Measurements from ENCODE around the gene LDLRAD4. TPM values are rescaled to one million over a fixed set of nuclear protein-coding genes. Genes with fewer than 3 reads are reported as not detected.

LDLRAD4 gene
- total RNA-seq, 1 donor from 2014 or later, result 34.5 TPM

- peaks cover 19% of the 10 kb centered on the region for H3K36me3 Mint-ChIP-seq (ENCODE audit: low read depth)
- H3K4me3 Mint-ChIP-seq, result no peak overlapping the region
- no peaks in the 10 kb centered on the region for H3K9me3 Mint-ChIP-seq
- intact Hi-C loops (cut with micrococcal nuclease), result no loop called here
- H3K27ac Mint-ChIP-seq, result no peak overlapping the region
- peaks cover 79% of the 10 kb centered on the region for H3K4me1 Mint-ChIP-seq (ENCODE audit: low read depth)
- peaks cover 3% of the 10 kb centered on the region for H3K27me3 Mint-ChIP-seq (ENCODE audit: insufficient read depth)
- no peak for DNase-seq (ENCODE audit: low spot score)
Measured at GRCh38 chr18:13283746-13284145, 65.2 kb downstream of the LDLRAD4 start.

DNA sequence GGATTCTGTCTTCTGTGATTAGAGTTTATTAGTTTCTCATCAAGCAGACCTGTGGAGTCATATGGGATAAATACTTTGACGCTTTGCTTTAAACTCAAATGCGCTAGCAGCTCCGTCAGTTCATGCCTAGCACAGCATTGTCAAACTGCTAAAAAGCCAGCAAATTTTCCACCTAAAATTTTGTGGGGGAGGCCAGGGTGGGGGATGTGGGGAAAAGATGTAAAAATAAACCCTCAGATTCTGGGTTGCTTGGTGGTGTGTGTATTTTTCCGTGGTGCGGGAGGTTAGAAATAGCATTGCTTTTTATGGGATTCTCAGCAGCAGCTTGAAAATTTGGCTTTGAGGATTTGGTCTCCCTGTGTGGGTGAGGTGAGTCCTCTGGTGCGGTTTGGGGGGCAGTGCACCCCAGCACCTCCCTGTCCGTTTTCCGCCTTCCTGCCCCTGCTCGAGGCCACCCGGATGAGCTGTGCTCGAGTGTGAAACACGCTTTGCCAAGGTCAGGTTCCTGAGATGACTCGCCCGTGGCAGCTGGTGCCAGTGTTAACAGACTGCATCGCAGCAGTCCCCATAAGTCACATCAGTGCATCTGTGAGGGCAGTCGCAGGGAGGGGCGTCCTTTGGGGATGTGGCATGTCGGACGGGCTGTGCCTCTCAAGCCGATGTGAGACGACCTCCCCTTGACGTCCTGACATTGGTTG, 65.9 kb downstream of the LDLRAD4 start:
- H3K27me3 Mint-ChIP-seq (ENCODE audit: insufficient read depth), result peaks cover 3% of the 10 kb centered on the region
- no peaks in the 10 kb centered on the region for H3K9me3 Mint-ChIP-seq
- intact Hi-C loops (cut with micrococcal nuclease), result no loop called here
- H3K36me3 Mint-ChIP-seq (ENCODE audit: low read depth), result peaks cover 16% of the 10 kb centered on the region
- DNase-seq (ENCODE audit: low spot score), result no peak
- H3K4me3 Mint-ChIP-seq, result no peak overlapping the region
- peaks cover 79% of the 10 kb centered on the region for H3K4me1 Mint-ChIP-seq (ENCODE audit: low read depth)
- H3K27ac Mint-ChIP-seq, result peak overlapping the region; percentile 43

GRCh38 chr18:13285874-13286273, 67.3 kb downstream of the LDLRAD4 start:
- H3K4me1 Mint-ChIP-seq (ENCODE audit: low read depth), result peaks cover 77% of the 10 kb centered on the region
- H3K4me3 Mint-ChIP-seq, result no peak overlapping the region
- H3K27me3 Mint-ChIP-seq (ENCODE audit: insufficient read depth), result peaks cover 3% of the 10 kb centered on the region
- DNase-seq (ENCODE audit: low spot score), result no peak
- H3K27ac Mint-ChIP-seq, result no peak overlapping the region
- no peaks in the 10 kb centered on the region for H3K9me3 Mint-ChIP-seq
- H3K36me3 Mint-ChIP-seq (ENCODE audit: low read depth), result peaks cover 15% of the 10 kb centered on the region
- intact Hi-C loops (cut with micrococcal nuclease), result no loop called here

DNA sequence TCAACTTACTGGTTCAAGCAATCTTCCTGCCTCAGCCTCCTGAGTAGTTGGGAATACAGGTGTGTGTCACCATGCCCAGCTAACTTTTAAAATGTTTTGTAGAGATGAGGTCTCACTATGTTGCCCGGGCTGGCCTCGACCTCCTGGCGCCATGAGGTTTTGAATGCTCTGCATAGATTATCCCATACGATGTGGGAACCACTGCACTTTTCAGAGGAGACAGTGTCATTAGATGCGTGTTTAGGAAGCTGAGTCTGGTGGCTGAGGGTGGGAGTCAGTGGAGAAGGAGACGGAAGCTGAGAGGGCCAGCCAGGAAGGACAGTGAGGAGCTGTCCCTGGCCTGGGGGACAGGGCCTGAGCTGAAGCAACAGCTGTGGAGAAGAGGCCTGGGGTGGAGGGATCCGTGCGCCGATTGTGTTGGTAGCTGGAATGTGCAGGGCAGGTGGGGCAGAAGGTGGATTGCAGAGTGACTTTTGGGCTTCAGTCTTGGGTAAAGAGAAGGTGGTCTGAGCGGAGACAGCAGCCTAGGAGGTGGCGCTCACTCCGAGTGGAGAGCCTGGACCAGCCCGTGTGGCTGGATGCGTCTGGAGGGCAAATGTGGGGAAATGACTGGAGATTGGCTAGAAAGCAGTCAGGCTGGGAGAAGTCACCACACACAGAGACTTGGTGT, 68.0 kb downstream of the LDLRAD4 start:
- peaks cover 14% of the 10 kb centered on the region for H3K36me3 Mint-ChIP-seq (ENCODE audit: low read depth)
- no peak overlapping the region for H3K4me3 Mint-ChIP-seq
- peaks cover 3% of the 10 kb centered on the region for H3K27me3 Mint-ChIP-seq (ENCODE audit: insufficient read depth)
- peak overlapping the region; percentile 0 for H3K27ac Mint-ChIP-seq
- DNase-seq (ENCODE audit: low spot score), result no peak
- intact Hi-C loops (cut with micrococcal nuclease), result no loop called here
- no peaks in the 10 kb centered on the region for H3K9me3 Mint-ChIP-seq
- peaks cover 81% of the 10 kb centered on the region for H3K4me1 Mint-ChIP-seq (ENCODE audit: low read depth)

DNA sequence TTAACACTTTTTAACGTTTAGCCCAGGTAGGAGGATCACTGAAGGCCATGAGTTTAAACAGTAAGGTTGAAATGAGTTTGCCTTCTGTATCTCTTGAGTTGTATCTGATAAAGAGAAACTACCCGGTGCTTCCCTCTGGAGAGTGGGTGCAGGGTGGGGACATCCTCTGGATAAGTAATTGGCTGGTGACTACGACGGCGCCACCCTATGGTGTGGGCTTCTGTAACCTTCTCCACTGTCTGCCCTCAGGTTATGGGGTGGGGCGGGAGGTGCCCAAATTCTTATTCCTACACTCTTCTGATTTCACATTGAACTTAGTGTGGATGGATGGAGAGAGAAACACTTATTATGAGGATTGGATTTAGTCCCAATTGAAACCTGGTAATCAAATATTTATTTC, 68.8 kb downstream of the LDLRAD4 start:
- Mint-ChIP-seq H3K4me1 (ENCODE audit: low read depth) (peaks cover 81% of the 10 kb centered on the region), H3K27me3 (ENCODE audit: insufficient read depth) (peaks cover 3% of the 10 kb centered on the region), H3K27ac (no peak overlapping the region), H3K9me3 (no peaks in the 10 kb centered on the region), H3K36me3 (ENCODE audit: low read depth) (peaks cover 10% of the 10 kb centered on the region), H3K4me3 (no peak overlapping the region)
- DNase-seq (ENCODE audit: low spot score), result no peak
- intact Hi-C loops (cut with micrococcal nuclease), result no loop called here

- Mint-ChIP-seq H3K9me3 (no peaks in the 10 kb centered on the region), H3K36me3 (ENCODE audit: low read depth) (peaks cover 3% of the 10 kb centered on the region), H3K4me1 (ENCODE audit: low read depth) (peaks cover 72% of the 10 kb centered on the region), H3K27me3 (ENCODE audit: insufficient read depth) (peaks cover 3% of the 10 kb centered on the region), H3K27ac (peak overlapping the region; percentile 56), H3K4me3 (no peak overlapping the region)
- DNase-seq (ENCODE audit: low spot score), result no peak
- intact Hi-C loops (cut with micrococcal nuclease), result no loop called here
Measured at GRCh38 chr18:13288509-13289133, 70.1 kb downstream of the LDLRAD4 start.

DNA sequence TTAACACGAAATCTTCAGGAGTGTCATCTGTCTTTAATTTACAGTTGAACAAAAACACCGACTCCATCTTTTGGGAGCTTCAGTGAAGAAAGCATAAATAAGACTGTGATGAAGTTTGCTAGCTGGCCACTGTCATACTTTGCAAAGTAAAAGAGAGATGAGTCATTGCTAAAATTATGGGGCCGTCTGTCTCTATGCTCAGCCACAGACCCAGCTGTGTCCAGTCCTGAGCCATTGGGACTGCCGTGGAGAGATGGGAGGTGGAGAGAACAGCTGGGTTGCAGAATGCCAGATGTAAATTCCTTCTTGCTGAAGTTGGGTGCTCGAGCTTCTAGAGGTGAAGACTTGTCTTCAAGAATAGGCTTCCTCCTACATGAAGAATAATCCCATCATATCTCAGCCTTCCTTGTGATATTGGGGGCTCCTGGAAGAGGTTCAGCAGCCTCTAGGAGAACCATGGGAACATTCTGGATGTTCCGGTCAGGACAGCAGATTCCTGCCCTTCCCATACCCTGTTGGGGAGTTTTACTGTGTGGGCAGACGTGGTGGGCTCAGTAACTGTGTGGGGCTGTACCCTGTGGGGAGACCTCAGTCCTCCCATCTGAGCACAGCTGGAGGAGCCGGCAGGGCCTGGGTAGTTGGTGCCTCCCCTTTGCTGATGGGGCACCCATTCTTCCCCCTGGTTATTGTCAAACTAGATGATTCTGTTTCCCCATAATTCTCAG, 71.1 kb downstream of the LDLRAD4 start:
- H3K36me3 Mint-ChIP-seq (ENCODE audit: low read depth), result peaks cover 2% of the 10 kb centered on the region
- H3K27me3 Mint-ChIP-seq (ENCODE audit: insufficient read depth), result peaks cover 3% of the 10 kb centered on the region
- H3K4me1 Mint-ChIP-seq (ENCODE audit: low read depth), result peaks cover 66% of the 10 kb centered on the region
- H3K9me3 Mint-ChIP-seq, result no peaks in the 10 kb centered on the region
- DNase-seq (ENCODE audit: low spot score), result no peak
- intact Hi-C loops (cut with micrococcal nuclease), result loop anchor here (1.0 to 5.0 kb wide), 3 partner anchors 73 to 148 kb away; no protein-coding TSS in a partner anchor
- no peak overlapping the region for H3K4me3 Mint-ChIP-seq
- H3K27ac Mint-ChIP-seq, result peak overlapping the region; percentile 67

GRCh38 chr18:13290856-13291271, 72.3 kb downstream of the LDLRAD4 start:
- no peak for DNase-seq (ENCODE audit: low spot score)
- Mint-ChIP-seq H3K27ac (peak overlapping the region; percentile 72), H3K4me1 (ENCODE audit: low read depth) (peaks cover 68% of the 10 kb centered on the region), H3K36me3 (ENCODE audit: low read depth) (peaks cover 2% of the 10 kb centered on the region), H3K9me3 (no peaks in the 10 kb centered on the region), H3K27me3 (ENCODE audit: insufficient read depth) (no peaks in the 10 kb centered on the region), H3K4me3 (peak overlapping the region; percentile 42)
- intact Hi-C loops (cut with micrococcal nuclease), result loop anchor here (1.0 to 5.0 kb wide), 5 partner anchors 12 to 146 kb away; no protein-coding TSS in a partner anchor

- Mint-ChIP-seq H3K27ac (peak overlapping the region; percentile 72), H3K4me1 (ENCODE audit: low read depth) (peaks cover 64% of the 10 kb centered on the region), H3K36me3 (ENCODE audit: low read depth) (no peaks in the 10 kb centered on the region), H3K27me3 (ENCODE audit: insufficient read depth) (no peaks in the 10 kb centered on the region), H3K4me3 (no peak overlapping the region), H3K9me3 (no peaks in the 10 kb centered on the region)
- intact Hi-C loops (cut with micrococcal nuclease), result loop anchor here (1.0 to 5.0 kb wide), 4 partner anchors 12 to 146 kb away; no protein-coding TSS in a partner anchor
- DNase-seq (ENCODE audit: low spot score), result no peak
Measured at GRCh38 chr18:13291299-13291698, 72.7 kb downstream of the LDLRAD4 start.

DNA sequence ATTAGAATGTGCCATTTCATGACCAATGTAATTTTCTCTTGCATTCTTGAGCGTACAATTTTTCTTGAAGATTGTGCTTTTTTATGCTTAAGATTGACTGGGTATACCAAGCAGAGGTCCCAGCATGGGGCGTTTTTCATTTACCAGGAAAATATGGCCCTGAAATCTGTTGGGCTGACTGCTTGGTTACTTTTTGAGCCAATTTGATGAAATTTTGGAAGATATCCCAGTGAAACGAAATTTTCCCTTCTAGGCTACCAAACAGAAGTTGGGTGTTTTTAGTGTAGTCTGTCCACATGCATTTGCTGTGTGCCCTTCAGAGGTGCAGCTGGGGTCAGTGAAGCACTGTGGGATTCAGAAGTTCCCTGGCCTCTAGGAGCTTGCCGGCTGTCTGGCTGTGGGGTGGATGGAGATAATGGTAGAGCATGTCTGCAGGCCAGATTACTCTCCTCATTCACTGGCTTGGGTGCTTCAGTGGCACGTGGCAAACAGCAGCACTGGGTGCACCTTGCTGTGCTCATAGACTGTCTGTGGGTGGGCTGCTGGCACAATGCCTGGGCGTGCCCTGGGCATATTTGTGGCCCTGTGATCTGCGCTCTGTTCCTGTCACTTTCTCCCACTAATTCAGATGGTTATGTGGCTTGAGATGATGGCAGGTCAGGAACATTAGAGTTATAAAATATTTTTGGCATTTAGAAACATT, 73.3 kb downstream of the LDLRAD4 start:
- Mint-ChIP-seq H3K27ac (no peak overlapping the region), H3K4me1 (ENCODE audit: low read depth) (peaks cover 62% of the 10 kb centered on the region)

DNA sequence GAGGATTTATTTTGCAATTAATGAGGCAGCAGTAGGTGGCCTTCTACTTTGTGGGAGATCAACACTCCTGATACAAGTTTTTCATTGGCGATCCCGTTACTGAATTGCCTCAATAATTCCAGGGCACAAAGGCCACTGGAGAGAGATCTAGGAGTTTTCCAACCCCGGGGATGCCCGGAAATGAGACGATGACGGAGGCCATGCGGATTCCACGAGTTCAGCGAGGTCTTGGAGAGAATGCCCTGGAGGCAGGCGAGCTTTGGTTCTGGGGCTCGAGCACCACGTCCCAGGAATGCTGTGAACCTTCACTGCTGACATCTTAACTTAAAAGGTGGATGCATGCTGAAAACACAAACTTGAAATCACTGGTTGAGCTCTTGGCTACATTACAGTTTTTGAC, 74.2 kb downstream of the LDLRAD4 start:
- H3K36me3 Mint-ChIP-seq (ENCODE audit: low read depth), result no peaks in the 10 kb centered on the region
- H3K4me1 Mint-ChIP-seq (ENCODE audit: low read depth), result peaks cover 60% of the 10 kb centered on the region
- intact Hi-C loops (cut with micrococcal nuclease), result loop anchor here (5.0 kb wide), 1 partner anchor 145 kb away; no protein-coding TSS in a partner anchor
- H3K9me3 Mint-ChIP-seq, result no peaks in the 10 kb centered on the region
- no peak for DNase-seq (ENCODE audit: low spot score)
- no peaks in the 10 kb centered on the region for H3K27me3 Mint-ChIP-seq (ENCODE audit: insufficient read depth)
- no peak overlapping the region for H3K4me3 Mint-ChIP-seq
- no peak overlapping the region for H3K27ac Mint-ChIP-seq

More for the DNA sequence above, 73.3 kb downstream of the LDLRAD4 start:
- H3K9me3 Mint-ChIP-seq, result no peaks in the 10 kb centered on the region
- H3K4me3 Mint-ChIP-seq, result no peak overlapping the region
- no peaks in the 10 kb centered on the region for H3K27me3 Mint-ChIP-seq (ENCODE audit: insufficient read depth)
- H3K36me3 Mint-ChIP-seq (ENCODE audit: low read depth), result no peaks in the 10 kb centered on the region
- intact Hi-C loops (cut with micrococcal nuclease), result loop anchor here (1.0 to 5.0 kb wide), 4 partner anchors 13 to 145 kb away; no protein-coding TSS in a partner anchor
- DNase-seq (ENCODE audit: low spot score), result no peak

DNA sequence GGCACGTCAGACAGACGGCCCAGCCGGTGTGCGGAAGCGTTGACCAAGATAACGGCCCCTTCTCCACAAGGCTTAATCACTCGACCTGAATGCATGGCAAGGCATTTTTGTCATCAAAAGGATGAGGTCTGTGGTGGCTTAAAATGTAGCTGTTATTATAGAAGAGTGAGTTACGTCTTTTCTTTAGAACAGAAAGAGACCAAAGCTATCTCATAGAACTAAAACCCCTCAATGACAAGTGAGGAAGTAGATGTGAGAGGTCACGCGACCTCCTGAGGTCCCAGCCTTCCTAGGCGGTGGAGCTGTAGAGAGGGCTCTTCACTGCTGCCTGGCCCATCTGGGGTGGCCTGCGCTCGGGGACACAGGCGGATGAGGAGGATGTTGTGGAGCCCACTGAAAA, 75.7 kb downstream of the LDLRAD4 start:
- H3K36me3 Mint-ChIP-seq (ENCODE audit: low read depth), result no peaks in the 10 kb centered on the region
- intact Hi-C loops (cut with micrococcal nuclease), result loop anchor here (5.0 kb wide), 1 partner anchor 143 kb away; no protein-coding TSS in a partner anchor

More for the DNA sequence above, 75.7 kb downstream of the LDLRAD4 start:
- Mint-ChIP-seq H3K9me3 (no peaks in the 10 kb centered on the region), H3K4me1 (ENCODE audit: low read depth) (peaks cover 52% of the 10 kb centered on the region), H3K4me3 (no peak overlapping the region), H3K27me3 (ENCODE audit: insufficient read depth) (no peaks in the 10 kb centered on the region), H3K27ac (no peak overlapping the region)
- DNase-seq (ENCODE audit: low spot score), result no peak

Measured in activated T-helper 1 cell treated with anti-CD3 and anti-CD28 coated beads, Interleukin-12 subunit alpha, Interleukin-12 subunit beta, Interleukin-2, Interleukin-4 antibody, amounts not matched to agents 30 ng/mL and 10 ng/mL and 1 ng/mL, durations not matched to agents 14 hours and 24 hours and 36 hours (primary cell).